ENCODE results near the gene RHCE.
"Not testable (repeated sequence)": the region's sequence is repeated elsewhere in the genome, so short reads cannot be mapped to it uniquely, and the experiment has no call there.

RHCE gene

DNA sequence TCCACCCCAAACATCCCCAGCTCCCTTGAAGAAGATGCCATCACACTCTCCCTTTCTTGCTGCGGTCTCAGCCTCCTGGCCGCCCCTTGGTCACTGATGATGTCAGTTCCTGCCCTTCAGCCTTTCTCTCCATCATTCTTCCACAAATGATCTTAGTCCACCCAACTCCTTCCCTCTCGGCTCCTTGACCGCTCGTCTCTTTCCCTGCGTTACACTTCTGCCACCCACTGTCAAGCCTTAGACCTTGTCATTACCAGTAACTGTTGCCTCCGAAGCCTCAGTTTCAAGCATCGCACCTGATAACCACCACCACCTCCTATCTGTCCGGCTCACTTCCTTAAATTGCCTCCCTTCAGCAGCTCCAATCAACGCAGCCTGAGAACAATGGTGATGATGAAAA, 23.1 kb downstream of the RHCE start:
- not testable (repeated sequence) for DNase-seq

DNA sequence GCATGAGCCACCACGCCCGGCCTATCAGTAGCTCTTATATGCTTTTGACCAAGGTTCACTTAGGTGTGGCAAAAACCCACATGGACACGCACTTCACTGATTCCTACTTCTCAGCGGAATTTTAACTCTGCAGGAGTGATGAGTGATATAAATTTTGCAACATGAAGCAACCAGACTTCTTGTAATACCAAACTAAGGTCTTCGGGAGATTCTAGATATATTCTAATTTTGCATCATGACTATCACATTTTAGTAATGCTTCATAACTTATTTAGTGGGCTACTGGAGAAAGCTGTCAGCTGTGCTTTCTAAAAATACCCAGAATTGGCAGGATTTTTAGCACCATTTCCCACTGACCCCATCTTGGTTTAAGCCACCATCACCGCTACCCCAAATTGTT, 27.8 kb downstream of the RHCE start:
- no peak for DNase-seq

DNA sequence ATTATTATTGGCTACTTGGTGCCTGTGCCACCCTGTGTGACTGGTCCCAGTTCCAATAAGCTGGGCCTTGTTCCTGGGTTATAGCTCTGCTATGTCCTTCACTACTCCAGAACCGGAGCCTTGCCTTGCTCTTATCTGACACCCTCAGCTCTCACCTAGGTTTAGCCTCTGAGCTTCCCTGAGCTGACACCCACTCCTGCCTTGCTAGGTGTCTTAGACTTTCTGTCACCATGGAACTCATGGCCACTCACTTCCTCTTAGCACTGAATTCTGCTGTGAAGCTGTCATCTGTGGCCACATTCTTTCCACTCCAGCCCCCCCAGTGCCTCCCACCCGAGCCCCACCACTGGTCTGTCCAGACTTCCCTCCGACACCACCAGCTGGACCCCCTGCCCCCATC, 30.9 kb downstream of the RHCE start:
- not testable (repeated sequence) for DNase-seq

DNA sequence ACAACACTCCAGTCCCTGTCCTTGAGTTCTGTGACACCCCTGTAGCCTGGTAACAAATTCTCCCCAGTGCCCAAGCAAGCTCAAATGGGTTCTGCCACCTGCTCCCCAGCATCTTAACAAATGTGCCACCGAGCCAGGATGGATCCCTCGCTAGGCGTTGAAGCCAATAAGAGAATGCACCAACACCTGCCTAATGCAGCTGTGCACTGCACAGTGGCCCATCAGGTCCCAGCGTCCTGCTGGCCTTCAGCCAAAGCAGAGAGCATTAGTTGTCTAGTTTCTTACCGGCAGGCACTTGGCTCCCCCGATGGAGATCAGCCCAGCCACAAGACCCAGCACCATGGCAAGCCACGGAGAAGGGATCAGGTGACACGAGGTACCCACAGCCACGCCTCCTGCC, 31.9 kb downstream of the RHCE start:
- DNase-seq, result not testable (repeated sequence)

DNA sequence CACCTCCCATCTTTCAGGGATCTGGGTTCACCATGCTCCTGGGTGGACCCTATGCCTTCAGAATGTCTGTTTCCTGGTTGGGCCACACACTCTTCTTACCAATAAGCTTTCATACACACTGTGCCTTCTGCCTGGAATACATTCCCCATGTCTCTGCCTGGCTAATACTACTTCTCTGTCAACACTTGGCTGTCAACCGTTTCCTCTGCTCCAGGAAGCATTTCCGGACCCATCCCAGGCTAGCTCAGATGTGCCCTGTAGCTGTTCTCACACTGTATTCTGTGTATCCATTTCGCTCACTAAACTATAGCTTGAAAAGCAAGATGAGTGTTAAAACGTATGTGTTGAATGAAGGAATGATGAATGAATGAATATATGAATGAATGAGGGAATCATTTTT, 33.5 kb downstream of the RHCE start:
- DNase-seq, result not testable (repeated sequence)

DNA sequence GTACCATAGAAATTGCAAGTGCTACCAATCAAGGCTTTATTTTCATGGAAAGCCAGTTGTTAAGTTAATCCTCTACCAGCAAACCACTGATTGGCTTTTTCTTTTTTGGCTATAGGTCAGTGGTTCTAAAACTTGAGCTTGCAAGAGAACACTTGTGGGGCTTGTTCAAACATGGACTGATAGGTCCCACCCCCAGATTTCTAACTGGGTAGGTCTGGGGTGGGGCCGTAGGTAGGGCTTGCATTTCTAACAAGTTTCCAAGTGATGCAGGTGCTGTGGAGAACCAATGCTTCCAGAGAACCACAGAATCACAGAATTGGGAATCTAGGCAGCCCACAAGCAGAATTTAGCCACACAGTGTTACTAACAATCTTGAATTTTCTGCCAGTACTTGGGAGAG, 36.8 kb downstream of the RHCE start:
- DNase-seq, result not testable (repeated sequence)

DNA sequence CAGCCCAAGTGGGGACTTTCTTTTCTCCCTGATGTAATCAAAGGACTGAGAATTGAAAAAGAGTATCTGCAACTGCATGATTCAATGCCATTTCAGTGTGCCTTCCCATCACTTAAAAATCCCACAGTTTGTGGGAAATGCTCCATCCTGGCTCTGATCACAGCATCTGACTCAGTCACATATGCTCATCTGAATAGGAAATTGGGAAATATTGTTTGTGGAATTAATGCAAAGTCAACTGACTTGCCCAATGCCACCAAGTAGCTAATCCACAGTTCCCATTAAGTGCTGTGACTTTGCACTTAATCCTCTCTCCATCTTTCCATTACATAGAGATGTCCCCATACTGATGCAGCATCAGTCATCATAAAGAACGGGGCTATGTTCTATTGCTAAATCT, 37.5 kb downstream of the RHCE start:
- not testable (repeated sequence) for DNase-seq

DNA sequence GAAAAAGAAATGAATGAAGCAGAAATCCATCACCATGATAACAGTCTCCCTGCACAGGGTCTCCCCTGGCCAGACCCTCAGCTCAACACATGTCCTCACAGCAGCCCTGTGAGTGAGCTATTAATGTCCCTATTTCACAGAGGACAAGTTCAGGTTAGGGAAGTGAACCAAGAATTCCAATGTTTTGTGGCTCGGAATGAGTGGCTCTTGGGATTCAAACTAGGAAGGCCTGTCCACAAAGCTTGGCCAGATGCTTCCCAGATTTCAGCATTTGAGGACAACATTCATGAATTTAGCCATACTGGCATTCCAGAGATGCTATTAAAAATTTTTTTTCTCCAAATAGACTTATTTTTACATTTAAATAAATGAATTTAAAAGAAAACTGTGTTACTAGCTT, 38.1 kb downstream of the RHCE start:
- not testable (repeated sequence) for DNase-seq

DNA sequence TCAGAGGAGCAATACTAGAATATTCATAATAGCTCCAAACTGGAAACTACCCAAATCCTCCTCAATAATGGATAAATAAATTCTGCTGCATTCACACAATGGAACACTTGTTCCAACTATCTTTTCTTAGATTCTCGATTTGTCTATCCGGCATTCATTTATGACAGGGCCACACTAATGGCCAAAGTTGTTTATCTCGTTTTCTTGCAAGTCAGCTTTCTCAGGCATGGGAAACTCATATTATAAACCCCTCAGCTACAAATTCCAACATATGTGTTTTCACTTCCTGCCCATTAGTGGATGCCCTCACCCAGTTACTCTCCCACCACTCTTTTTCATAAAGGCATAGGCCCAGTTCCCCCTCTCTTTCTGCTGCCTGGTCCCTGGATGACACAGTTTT, 42.3 kb downstream of the RHCE start:
- not testable (repeated sequence) for DNase-seq

DNA sequence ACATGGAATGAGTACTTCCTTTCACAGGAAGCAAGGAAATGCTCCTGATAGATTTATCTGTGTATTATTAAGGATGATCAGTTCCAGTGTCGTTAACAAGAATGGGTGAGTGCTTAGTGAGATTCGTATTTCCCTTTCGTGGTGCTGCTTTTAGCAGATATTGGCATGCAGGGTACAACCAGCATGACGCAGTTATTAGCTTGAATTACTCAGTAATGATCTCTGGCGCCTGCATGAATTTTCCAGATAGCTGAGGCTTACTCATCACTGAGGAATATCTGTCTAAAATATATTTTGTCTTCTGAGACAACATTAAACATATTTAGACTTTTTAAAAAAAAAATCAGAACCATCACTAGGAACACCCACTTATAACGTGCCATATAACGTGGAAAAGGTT, 48.9 kb downstream of the RHCE start:
- not testable (repeated sequence) for DNase-seq

DNA sequence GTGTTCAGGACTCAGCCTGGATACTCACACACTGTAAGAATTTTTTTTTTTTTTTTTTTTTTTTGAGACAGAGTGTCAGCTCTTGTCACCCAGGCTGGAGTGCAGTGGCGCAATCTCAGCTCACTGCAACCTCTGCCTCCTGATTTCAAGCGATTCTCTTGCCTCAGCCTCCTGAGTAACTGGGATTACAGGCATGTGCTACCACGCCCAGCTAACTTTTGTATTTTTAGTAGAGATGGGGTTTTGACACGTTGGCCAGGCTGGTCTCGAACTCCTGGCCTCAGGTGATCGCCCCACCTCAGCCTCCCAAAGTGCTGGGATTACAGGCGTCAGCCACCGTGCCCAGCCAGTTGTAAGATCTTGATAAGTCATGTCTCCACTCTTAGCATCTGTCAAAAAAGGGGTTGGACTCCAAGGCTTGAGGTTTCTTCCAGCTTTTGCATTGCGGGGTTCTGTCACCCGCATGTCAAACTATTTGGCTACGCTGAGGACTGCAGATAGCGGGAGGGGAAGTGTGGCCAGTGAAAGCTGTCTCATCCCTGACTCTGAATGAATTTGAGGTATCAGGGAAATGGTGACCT, 50.8 kb downstream of the RHCE start:
- not testable (repeated sequence) for DNase-seq

DNA sequence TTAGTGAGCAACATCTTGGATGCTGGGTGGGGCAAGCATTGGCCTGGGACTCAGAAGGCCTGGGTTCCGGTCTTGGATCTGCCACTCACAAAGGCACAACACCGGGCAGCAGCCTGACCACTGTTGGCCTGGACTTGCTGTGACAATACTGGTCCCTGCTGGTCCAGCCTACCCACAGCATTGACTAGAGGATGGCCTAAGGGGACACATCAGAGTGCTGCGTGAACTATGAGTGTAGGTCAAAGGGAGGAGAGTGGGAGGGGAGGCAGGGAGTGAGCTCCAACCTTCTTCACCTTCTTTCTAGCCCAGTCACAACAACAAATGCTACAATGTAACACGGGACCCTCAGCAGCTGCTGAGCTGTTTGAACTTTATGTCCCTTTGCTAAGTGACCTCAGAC, 51.4 kb downstream of the RHCE start:
- DNase-seq, result no peak

DNA sequence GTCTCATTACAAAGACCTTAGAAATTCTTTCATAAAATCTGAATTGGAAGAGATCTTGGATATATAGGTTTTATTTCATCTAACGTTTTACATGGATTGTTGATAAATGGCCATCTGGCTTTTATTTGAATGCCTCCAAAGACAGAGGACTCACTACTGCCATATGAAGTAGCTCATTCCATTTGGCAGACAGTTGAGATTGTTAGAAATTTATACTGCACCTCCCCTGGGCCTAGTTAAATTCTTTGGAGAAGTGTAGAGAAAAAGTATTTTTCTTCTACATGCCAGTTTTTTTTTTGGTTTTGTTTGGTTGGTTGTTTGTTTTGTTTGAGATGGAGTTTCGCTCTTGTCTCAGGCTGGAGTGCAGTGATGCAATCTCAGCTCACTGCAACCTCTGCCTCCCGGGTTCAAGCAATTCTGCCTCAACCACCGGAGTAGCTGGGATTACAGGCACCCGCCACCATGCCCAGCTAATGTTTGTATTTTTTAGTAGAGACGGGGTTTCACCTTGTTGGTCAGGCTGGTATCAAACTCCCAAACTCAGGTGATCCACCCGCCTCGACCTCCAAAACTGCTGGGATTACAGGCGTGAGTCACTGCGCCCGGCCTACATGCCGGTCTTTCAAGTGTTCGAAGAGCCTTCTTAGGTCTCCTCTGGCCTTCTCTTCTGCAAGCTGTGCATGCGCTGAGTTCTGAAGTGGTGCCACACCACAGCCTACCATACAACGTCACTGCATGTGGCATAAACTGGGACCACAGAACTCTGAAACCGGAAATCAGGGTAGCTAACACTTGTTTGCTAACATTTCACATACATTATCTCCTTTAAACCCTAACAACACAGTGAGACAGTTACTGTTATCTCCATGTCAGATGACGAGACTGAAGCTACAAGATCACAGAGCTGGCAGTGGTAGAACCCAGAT, 57.7 kb downstream of the RHCE start:
- not testable (repeated sequence) for DNase-seq

DNA sequence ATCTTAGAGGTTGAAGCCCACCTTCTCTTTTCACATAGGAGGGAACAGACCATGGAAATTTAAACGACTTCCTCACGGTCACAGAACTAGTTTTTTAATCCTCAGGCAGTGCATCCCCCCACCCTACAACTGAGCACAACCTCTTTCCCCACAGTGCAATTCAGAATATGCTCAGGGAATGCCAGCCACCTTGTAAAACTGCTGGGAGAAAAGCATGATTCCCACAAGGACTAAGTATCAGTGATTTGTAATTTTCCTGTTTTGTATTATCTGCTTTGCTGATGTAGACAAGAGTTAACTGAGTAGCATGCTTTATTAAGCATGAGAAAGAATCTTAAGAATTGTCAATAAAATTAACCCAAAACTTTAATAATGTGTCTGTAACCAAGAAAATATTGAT, 58.7 kb downstream of the RHCE start:
- DNase-seq, result no peak

DNA sequence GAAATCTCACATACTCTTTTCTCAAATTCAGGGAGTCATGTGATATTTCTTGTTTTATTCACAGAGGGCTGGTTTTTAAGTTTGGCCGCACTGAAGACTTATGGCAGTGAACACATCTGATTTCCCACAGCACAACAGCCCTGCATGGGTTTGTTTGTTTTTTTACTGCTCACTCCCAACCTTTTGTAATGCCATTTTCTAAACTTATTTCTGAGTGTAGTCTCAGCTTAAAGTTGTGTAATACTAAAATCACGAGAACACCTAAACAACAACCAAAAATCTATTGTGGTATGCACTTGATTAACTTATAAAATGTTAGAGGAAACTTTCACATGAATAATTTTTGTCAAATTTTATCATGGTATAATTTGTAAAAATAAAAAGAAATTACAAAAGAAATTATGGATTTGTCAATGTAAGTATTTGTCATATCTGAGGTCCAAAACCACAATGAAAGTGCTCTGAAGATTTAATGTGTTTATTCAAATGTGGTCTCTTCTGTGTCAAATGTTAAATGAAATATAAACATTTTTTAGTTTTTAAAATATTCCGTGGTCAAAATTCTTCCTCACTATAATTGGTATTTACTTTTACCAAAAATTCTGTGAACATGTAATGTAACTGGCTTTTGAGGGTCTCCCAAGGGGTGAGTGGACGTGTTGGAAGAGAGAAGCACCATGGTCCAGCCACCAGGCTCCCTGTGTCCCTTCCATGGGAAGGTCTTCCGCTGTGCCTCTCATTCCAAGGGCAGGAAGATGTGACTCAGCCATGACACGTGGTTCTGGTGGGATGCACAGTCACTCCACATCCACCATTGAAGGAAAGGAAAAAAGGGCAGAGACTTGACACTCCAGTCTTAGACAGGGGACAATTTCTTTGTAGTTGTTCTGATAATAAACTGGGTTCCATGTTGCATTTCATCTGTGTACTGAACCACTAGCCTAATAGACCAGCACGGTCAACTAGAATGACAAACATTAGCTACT, 59.7 kb downstream of the RHCE start:
- DNase-seq, result no peak

DNA sequence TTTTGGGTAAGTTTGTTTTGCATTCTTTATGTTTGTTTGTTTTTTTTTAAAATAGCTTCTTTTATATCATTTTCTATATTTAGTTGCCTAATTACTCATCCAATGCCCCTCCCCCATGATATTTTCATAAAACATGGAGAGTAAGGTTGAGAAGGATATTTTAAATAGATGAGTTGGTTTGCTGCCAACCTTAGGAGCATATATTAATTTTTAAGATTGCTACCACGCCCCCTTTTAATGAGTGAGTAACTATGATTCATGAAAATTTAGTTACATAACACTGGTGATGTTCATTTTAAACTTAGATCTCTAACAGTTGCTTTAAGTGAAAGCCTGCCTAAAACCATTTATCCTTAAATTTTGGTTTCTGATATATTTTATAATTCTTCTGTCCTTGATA, 63.8 kb downstream of the RHCE start:
- no peak for DNase-seq

DNA sequence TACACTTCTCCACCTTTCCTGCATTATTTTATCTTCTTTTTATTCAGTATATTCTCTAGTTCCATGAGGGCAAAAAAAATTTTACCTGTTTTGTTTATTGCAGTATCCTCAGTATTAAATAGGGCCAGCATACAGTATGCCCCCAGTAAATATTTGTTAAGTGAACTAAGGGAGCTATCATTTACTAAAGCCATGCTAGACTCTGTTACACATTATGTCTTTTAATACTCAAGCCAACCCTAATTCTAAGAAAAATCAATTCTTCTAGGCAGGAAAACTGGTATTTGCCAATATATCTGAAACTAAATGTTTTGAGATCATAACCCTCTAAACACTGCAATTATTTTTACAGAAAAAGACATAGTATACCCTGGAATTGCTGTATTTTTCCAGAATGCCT, 64.2 kb downstream of the RHCE start:
- no peak for DNase-seq

DNA sequence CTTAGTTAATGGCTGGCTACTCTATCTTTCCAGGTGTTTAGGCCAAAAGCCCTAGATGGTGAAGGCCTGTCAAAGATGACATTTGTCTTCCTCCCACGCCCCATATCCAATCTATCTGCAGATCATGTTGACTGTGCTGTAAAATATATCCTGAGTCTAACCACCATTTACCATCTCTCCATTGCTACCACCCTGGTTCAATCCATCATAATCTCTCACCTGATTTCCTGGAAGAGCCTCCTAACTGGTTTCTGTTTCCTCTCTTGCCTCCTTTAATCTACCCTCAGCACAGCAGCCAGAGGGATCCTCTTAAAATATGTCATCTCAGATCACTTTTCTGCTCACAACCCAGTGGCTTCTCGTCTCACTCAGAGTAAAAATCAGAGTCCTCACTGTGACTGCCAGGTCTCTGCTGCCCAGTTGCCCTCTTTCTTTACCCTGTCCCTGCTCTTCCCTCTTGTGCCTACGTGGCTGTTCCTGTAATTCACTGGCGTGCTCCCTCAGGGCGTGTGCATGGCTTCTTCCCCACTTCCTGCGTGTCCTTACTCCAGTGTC, 64.7 kb downstream of the RHCE start:
- peak; percentile 11 for DNase-seq

DNA sequence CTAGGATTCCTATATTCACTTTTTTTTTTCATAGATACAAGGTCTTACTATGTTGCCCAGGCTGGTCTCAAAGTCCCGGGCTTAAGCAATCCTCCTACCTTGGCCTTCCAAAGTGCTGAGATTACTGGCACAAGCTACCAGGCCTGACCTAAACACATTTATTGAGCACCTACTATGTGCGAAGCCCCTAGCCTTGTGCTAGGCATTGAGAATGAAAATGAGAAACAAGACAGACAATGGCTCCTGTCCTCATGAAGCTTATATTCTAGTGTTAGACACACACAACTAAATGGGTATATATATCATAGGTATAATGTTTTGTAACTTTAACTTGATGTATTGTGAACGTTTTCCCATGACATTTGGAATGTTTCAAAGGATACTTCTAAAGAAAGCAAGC, 71.0 kb downstream of the RHCE start:
- DNase-seq, result no peak

DNA sequence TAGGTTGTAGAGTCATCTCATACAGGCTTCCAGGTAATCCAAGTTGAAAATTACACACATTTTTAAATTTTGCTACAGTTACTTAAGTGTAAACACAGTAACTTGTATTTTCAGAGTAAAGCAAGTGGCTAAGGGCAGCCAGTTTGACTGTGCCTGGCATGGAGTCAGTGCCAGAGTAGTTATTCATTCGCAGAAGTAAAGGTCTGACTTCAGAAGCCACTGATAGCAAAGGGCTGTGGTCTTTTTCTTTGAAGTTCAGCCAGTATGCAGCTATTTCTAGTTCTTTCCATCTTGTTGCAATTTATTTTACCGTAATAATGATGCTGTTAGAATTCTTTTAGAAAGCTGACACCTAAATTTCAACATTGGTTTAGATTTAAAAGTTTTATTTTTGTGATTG, 73.1 kb downstream of the RHCE start:
- no peak for DNase-seq

DNA sequence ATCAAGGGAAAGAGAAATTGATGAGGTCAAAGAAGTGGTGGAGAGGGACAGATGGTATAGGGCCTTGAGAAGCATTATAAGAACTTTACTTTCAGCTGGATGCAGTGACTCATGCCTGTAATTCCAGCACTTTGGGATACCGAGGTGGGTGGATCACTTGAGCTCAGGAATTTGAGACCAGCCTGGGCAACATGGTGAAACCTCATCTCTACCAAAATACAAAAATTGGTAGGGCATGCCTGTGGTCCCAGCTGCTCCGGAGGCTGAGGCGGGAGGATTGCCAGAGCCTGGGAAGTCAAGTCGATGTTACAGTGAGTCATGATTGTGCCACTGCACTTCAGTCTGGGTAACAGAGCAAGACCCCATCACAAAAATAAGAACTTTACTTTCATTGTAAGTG, 76.8 kb downstream of the RHCE start:
- DNase-seq, result no peak

DNA sequence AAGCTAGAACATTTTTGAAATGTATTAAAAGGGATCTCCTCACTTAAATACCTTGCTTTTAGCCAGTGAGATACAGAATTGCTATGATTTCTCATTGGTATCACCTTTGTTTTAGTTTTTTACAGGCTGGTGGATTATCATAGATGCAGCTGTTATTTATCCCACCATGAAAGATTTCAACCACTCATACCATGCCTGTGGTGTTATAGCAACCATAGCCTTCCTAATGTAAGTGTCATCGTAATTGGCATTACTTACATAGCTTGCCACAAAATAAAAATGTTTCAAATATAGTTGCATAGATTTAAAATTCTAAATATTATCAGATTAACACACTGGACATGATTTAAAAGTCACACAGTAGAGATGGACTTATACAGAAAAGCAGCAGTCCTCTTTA, 77.8 kb downstream of the RHCE start:
- no peak for DNase-seq

DNA sequence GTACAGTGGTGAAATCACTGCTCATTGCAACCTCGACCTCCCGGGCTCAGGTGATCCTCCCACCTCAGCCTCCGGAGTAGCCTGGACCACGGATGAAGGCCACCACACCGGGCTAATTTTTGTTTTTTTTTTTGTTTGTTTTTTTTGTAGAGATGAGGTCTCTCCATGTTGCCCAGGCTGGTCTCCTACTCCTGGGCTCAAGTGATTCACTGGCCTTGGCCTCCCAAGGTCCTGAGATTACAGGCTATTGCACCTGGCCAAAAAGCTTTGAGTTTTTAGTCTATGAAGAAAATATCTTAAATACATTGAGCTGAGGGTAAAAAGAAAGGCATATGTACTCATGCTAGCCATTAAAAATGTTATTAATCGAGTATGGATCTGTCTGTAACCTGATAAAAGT, 78.9 kb downstream of the RHCE start:
- DNase-seq, result no peak
